GM19372 (cell line): Measurements from ENCODE around the gene GGTLC2.
"Not testable (repeated sequence)": the region's sequence is repeated elsewhere in the genome, so short reads cannot be mapped to it uniquely, and the experiment has no call there.

Experiments used
- ATAC-seq: cut with Tn5 transposase; IDR thresholded peaks from one replicate; pipeline ENCODE4 v1.9.1; 2021; ENCODE audit warnings: mild to moderate bottlenecking, low read depth, moderate library complexity; ENCODE audit not compliant: unreplicated experiment

Gene GGTLC2

DNA sequence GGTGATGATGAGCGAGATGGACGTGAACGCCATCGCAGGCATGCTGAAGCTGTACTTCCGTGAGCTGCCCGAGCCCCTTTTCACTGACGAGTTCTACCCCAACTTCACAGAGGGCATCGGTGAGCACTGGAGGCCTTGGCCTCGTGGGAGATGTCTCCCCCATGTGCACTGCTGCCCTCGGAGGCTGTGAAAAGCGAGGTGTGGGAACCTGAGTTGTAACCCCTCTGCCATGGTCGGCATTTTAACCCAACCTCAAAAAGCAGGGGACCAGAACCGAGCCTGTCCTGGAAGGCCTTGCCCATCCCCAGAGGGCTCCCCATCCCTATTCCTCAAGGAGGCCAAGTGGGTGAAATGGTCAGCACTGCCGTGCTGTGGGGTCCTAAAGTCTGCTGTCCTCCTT is 10.9 kb upstream of the GGTLC2 start:
- not testable (repeated sequence) for ATAC-seq

DNA sequence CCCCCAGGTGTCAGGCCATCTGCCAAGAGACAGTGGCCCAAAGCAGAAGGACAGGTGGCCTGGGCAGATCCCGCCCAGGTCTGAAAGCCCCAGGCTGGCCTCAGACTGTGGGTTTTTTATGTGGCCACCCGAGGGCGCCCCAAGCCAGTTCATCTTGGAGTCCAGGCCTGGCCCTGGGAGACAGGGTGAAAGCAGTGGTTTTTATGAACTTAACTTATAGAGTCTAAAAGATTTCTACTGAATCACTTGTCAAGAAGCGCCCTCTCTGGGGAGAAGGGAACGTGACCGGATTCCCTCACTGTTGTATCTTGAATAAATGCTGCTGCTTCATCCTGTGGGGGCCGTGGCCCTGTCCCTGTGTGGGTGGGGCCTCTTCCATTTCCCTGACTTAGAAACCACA is 8.2 kb upstream of the GGTLC2 start:
- ATAC-seq: not testable (repeated sequence)

DNA sequence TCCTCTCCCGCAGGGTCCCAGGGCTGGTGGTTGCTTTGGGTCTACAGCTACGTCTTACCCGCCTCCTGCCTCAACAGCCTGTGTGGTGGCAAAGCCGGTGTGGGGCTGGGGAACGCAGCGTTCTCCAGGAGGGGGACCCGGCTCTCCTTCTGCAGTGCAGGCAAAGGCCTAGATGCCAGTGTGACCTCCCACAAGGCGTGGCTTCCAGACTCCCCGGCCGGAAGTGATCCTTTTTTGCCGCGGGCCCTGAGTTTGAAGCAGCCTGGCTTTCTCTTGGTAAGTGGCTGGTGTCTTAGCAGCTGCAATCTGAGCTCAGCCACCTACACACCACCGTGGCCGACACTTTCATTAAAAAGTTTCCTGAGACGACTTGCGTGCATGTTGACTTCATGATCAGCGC is 6.1 kb upstream of the GGTLC2 start:
- not testable (repeated sequence) for ATAC-seq

DNA sequence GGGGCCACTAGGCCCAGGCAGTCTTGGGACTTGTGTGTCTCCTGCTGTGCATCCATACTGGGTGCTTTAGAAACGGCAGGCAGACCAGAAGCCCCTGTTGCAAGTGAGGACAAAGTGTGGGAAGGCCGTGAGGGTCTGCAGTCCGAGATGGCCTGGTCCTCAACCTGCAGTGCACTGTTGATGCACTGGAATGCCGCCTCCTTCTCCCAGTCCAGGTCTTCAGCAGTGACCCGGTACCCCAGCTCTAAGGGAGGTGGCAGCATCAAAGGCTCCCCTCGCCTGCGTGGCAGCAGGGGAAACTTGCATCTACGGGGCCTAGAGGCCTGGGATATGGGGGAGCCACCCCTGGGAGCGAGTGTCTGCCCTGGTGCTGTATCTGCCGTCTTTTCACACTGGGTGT is 2.2 kb upstream of the GGTLC2 start:
- ATAC-seq: not testable (repeated sequence)

DNA sequence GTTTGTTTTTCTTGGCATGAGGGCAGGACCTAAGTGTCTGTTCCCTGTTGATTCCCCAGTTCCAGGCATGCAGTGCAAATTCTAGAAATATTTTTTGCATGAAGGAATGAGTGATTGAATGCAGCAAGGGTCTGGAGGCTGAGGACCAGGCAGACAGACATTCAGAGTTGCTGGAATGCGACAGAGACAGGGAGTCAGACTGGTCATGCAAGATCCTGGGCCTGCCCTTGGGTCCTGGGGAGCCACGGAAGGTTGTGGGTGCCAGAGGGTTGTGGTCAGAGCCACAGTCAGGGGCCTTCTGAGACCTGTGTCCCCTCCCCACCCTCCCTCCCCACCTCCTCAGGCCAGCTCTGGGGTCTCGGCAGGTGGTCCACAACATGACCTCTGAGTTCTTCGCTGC is 1.6 kb downstream of the GGTLC2 start:
- ATAC-seq: not testable (repeated sequence)

DNA sequence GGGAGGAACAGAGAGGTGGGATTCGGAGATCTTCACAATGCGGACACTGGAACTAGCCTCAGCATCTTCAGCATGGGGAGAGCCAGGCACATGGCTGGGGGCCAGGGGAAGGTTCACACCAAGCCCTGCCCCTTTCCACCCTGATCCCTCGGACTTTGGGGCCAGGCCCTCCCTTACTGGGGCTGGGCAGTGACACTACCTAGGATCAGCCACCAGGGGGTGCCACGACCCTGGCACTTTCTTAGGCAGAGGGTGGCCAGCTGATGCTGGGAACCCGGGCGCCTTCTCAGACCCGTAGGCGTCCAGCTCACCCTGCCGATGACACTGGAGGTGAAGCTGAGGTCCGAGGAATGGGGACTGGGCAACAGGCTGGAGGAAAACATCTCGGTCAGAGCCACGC is 3.5 kb downstream of the GGTLC2 start:
- ATAC-seq: not testable (repeated sequence)

DNA sequence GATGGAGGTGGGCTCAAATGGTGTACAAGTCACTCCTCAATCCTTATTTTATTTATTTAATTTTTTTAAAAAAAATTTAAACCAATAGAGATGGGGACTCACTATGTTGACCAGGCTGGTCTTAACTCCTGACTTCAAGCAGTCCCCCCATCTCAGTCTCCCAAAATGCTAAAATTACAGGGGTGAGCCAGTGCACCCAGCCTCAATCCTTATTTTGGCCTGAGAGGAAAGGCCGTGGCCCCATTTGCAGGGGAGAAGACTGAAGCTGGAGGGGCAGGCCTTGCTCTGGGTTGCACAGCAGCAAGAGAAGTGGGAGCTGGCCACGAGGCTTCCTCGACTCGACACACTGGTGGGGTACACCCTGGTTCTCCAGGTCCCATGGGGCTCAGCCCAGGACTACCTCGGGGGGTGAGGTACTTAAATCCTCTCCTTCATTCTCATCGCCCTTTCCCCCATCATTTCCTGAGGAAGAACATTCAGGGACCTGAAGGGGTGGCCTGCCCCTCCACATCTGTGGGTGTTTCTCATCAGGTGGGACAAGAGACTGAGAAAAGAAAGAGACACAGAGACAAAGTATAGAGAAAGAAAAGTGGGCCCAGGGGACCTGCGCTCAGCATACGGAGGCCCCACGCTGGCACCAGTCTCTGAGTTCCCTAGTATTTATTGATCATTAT is 4.6 kb downstream of the GGTLC2 start:
- ATAC-seq: not testable (repeated sequence)

DNA sequence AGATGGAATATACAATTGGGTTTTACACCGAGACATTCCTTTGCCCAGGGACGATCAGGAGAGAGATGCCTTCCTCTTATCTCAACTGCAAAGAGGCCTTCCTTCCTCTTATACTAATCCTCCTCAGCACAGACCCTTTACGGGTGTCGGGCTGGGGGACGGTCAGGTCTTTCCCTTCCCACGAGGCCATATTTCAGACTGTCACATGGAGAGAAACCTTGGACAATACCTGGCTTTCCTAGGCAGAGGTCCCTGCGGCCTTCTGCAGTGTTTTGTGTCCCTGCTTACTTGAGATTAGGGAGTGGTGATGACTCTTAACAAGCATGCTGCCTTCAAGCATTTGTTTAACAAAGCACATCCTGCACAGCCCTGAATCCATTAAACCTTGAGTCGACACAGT is 5.3 kb downstream of the GGTLC2 start:
- ATAC-seq: not testable (repeated sequence)

DNA sequence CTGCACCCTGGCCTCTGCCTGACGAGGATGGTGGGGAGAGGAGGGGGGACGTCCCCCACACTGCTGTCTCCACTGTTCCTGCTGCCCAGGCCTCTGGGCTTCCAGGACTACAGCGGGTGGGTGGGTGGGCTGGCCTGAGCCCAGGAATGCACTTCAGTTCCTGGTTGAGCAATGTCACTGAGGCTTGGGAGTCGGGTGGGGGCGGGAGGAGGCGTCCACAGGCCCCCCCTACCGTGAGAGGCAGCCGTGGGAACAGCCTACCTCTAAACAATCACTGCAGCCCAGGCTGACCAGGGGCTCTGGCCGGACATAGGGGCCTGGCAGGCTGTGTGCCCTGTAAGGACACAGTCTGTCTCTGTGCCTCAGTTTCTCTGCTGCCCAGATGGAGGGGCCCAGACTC is 6.0 kb downstream of the GGTLC2 start:
- not testable (repeated sequence) for ATAC-seq

DNA sequence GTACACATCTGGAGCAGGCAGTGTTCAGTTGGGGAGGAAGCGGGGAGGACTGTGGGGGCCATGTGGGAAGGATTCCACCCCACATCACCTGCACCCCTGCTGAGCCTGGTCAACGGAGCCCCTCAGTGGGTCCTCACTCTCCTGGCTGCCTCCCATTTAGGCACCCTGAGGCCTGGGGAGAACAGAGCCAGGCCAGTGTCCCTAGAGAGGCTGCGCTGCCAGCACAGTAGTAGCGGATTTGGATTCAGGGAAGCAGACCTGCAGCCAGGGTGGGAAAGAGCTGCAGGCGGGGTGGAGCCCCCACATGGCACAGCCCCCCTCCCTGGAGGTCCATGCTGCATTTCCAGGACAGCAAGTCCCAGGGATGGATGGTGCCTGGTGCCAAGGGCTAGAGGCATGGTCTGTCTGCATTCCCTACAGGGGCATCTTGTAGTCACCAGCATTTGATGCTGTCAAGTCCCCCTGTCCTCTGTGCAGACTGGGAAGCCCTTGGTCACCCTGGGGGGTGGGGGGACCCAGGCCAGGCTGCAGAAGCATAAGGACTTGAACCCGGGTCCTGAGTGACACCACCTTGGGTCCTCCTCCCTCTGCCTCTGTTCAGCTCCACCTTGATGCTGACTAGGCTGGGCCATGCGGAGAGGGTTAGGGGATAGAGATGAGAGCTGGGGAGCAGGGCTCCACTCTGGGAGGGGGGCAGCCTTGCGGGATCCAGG is 6.5 kb downstream of the GGTLC2 start:
- ATAC-seq: not testable (repeated sequence)

DNA sequence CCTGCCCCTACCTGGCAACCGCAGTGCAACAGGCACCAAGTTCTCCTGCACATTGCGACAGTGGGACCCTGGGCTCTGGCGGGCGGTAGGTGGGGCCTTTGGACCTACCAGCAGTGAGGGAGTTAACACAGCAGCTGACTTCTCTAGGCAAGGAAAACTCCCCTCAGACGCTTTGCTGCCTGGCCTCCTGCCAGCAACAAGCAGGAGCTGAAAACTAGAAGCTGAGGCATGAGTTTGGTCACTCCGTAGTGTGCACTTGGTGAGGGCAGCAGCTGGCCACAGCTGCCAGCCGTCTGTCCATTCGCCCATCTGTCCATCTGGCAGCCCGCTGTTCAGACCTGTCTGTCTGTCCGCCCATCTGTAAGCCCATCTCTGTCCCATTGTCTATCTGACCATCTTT is 7.2 kb downstream of the GGTLC2 start:
- not testable (repeated sequence) for ATAC-seq

DNA sequence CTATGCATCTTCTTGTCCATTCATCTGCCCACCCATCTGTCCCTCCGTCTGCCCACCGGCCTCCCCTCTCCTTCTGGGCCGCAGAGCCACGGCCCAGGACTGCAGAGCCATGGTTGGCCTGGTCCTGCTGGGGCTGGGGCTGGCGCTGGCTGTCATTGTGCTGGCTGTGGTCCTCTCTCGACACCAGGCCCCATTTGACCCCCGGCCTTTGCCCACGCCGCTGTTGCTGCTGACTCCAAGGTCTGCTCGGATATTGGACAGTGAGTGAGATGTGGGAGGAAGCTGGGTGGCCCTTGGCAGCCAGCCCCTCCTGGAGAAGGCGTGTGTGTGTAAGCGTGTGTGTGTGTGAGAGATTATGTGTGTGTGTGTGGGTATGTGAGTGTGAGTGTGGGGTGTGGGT is 7.7 kb downstream of the GGTLC2 start:
- ATAC-seq: not testable (repeated sequence)

DNA sequence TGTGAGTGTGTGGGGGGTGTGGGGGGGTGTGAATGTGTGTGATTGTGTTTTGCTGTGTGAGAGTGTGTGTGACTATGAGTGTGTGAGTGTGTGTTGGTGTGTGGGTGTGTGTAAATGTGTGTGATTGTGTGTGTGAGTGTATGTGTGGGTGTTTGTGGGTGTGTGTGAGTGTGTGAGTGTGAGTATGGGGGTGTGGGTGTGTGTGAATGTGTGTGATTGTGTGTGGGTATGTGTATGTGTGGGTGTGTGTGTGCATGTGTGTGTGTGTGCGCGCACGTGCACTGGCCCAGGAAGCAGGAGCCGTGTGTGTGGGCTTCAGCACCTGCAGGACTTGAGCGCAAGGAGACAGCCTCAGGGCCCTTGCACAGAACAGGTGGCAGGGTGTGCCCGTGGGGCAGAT is 8.2 kb downstream of the GGTLC2 start:
- not testable (repeated sequence) for ATAC-seq

DNA sequence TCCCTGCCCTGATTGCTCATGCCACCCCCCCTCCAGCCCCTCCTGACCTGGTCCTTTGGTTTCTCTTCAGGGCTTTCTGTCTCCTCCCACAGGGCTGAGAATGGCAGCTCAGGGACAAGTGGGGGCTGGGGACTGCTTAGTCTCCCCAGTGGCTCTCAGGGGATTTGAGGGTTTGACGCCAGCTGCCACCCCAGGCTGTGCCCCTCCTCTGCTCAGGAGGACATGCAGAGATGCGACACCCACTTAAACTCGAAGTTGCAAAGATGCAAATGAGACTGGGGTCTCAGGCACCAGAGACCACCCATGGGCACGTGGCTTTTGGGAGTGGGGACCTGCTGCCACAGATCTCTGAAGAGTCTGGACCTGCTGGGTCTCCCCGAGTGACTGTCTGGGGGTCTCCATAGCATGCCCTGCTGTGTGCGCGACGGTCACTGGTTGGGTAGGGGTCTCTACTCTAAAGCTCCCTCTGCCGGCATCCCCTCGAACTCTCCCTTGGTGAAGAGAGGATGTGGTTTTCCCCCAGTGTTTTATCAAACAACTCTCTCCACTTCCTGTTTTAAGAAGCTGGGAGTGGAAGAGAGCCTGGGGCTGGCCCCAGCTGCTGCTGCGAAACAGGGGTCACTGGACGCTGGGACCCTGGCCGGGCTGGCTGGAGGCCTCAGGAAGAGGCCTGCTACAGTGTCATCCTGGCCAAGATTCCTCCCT is 9.4 kb downstream of the GGTLC2 start:
- not testable (repeated sequence) for ATAC-seq

DNA sequence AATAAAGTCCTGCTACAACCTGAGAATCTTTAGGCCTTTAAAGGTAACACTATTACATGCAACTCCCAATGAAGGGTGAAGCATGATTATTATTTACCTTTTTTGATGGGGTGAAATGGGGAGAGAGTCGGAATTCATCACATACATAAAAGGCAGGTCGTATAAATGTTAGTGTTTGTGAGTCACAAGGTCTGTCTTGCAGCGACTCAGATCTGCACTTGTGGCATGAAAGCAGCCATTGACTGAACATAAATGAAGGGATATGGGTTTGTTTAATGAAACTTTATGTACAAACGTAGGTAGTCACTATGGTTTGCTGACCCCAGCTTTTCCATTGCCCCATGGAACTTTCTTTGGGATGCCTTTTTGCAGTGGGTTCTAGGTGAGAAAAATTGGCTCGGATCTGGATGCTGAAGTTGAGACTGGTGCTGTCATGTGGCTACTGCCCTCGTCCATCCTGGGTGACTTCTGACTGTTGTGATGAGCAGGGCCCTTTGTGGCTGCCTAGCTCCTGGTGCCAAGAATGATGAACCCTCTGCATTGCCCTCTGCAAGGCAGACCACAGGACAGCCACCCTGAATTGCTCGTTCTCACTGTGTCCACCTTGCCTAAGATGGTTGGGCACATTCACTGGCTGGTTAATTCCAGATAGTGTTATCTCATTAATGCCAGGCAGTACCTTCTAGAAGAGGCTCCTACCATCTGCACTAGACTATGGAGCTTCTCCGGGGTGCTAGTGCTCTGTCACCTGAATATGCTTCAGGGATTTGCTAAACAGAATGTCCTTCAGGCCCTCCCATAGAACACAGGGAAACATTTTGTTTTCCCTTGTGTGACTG is 11.3 kb downstream of the GGTLC2 start:
- ATAC-seq: no peak

DNA sequence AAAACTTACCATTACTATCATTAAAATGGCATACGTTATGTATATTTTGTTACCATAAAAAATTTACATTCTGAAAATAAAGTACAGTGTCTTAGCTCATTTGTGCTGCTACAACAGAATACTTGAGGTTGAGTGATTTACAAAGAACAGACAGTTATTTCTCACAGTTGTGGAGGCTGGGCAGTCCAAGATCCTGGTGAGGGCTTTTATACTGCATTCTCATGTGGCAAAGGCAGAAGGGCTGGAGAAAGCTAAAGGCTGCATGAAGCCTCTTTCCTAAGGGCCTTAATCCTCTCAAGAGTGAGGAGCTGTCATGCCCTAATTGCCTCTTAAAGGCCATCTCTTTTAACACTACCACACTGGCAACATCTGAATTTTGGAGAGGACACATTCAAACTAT is 13.3 kb downstream of the GGTLC2 start:
- no peak for ATAC-seq

DNA sequence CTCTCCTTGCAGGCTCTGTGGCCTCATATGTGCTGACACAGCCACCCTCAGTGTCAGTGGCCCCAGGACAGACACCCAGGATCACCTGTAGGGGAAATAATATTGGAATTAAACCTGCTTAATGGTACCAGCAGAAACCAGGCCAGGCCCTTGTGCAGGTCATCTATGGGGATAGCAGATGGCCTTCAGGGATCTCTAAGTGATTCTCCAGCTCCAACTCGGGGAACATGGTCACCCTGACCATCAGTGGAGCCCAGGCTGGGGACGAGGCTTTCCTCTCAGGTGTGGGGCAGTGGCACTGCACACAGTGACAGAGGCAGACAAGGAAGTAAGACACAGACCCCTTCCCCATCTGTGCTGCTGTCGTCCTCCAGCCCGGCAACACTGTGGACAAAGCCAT is 16.9 kb downstream of the GGTLC2 start:
- no peak for ATAC-seq

DNA sequence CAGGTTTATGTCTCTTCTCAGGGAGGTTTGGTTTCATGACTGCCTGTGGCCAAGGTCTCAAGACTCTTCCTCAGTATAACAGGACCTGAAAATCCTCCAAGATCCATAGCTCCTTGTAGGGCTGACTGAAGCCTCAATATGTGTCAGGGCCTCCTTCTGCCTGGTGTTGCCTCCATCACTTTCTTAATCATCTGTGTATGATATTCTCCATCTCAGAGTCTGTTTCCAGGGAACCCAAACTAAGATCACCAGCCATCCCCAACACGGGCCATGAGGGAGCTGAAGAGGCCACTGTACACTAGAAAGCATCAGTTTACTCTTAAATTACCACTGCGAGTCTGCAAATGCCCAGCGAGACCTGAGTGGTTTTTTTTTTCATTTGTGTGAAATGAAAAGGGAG is 17.7 kb downstream of the GGTLC2 start:
- no peak for ATAC-seq

DNA sequence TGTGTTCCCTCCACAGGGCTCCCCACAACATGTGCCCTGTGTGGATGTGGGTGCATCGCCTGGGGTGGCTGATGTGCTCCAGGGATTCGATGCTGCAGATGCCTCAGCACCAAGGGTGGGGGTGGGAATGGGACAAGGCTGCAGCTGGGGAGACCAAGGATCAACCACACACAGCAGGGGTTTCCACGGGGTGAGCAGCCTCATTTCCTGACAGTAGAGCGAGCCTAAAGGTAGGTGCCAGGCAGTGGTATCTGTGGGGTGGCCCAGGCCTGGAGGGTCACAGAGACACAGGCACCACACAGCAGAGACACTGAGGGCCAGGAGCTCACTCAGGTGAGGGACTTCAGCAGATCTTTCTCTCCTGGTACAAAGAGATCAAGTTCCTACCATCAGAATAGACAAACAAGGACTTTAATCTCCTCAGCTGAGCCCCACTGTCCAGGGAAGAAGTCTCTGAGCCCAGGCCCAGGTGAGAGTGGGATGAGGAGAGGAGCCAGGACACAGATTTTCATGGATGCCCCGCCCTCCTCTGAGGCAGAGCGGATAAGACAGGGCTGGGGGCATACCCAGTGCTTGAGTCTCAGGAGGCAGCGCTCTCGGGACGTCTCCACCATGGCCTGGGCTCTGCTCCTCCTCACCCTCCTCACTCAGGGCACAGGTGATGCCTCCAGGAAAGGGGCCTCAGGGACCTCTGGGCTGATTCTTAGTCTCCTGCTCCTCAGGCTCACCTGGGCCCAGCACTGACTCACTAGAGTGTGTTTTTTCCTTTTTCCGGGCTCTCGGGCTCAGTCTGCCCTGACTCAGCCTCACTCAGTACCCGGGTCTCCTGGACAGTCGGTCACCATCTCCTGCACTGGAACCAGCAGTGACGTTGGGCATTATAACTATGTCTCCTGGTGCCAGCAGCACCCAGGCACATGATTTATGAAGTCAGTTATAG is 19.7 kb downstream of the GGTLC2 start:
- no peak for ATAC-seq
